PC-9 (cell line): ENCODE measurements around the gene DISP3. TPM values are rescaled to one million over a fixed set of nuclear protein-coding genes. Genes with fewer than 3 reads are reported as not detected.

Source experiments
- BruUV-seq: library from RNA; stranded (reverse); fragments of 400-500 nt; replicated peaks from 2 replicates; lab custom pipeline; 2021; lab: Mats Ljungman, UMichigan
- CTCF ChIA-PET: fragments of 300-600 bp; sonication (Branson Sonifier 250); formaldehyde crosslinking; loops from one replicate; lab custom pipeline; 2022; ENCODE audit warnings: antibody characterized with exemption; lab: Charles Lee
- POLR2A ChIA-PET: fragments of 300-600 bp; sonication (Branson Sonifier 250); formaldehyde crosslinking; loops from one replicate; lab custom pipeline; 2022; ENCODE audit warnings: antibody characterized with exemption; ENCODE audit not compliant: unreplicated experiment; lab: Charles Lee
- DNase-seq, 2 experiments: peaks; one replicate each; pipeline versions ENCODE4 v3.0.0 to v3.0.0-alpha.2; 2015 to 2022; ENCODE audit warnings: mixed read lengths in 1 of 2
- H2AFZ ChIP-seq: fragments of 200-600 bp; sonication (generic); 2 replicates; pipeline ENCODE4 v1.8.1; 2017; ENCODE audit warnings: antibody characterized with exemption
- H3F3A ChIP-seq: fragments of 200-600 bp; sonication (generic); 2 replicates; pipeline ENCODE4 v1.8.1; 2017; ENCODE audit warnings: antibody characterized with exemption, mild to moderate bottlenecking, low read depth; ENCODE audit not compliant: insufficient read depth
- H3K27ac ChIP-seq: fragments of 200-600 bp; sonication (generic); 2 replicates; pipeline ENCODE4 v1.6.1; 2016; ENCODE audit warnings: mixed run types
- H3K27me3 ChIP-seq: fragments of 200-600 bp; sonication (generic); 2 replicates; pipeline ENCODE4 v1.6.1; 2016; ENCODE audit warnings: low read depth, mixed run types; ENCODE audit not compliant: insufficient read depth
- H3K36me3 ChIP-seq: fragments of 200-600 bp; sonication (generic); 2 replicates; pipeline ENCODE4 v1.6.1; 2016; ENCODE audit warnings: low read depth, mixed run types
- H3K4me1 ChIP-seq: fragments of 200-600 bp; sonication (generic); replicated peaks from 2 replicates; pipeline ENCODE4 v1.6.1; 2016; ENCODE audit warnings: mixed run types; ENCODE audit not compliant: insufficient read depth
- H3K4me2 ChIP-seq: fragments of 200-600 bp; sonication (generic); 2 replicates; pipeline ENCODE4 v1.6.1; 2017; ENCODE audit warnings: mixed run types
- H3K4me3 ChIP-seq: fragments of 200-600 bp; sonication (generic); 2 replicates; pipeline ENCODE4 v1.6.1; 2016; ENCODE audit warnings: mixed run types
- H3K79me2 ChIP-seq: fragments of 200-600 bp; sonication (generic); 2 replicates; pipeline ENCODE4 v1.6.1; 2017; ENCODE audit warnings: low read depth, mixed run types
- H3K9me2 ChIP-seq: fragments of 200-600 bp; sonication (generic); 2 replicates; pipeline ENCODE4 v1.8.1; 2017; ENCODE audit warnings: mild to moderate bottlenecking; ENCODE audit not compliant: insufficient read depth
- H3K9me3 ChIP-seq: fragments of 200-600 bp; sonication (generic); 2 replicates; pipeline ENCODE4 v1.8.1; 2016; ENCODE audit warnings: low read depth; ENCODE audit not compliant: insufficient read depth
- H4K20me1 ChIP-seq: fragments of 200-600 bp; sonication (generic); 2 replicates; pipeline ENCODE4 v1.8.1; 2017; ENCODE audit not compliant: insufficient read depth
- EZH2 ChIP-seq: fragments of 200-600 bp; sonication (generic); IDR thresholded peaks from 2 replicates; pipeline ENCODE4 v1.8.0; 2017; ENCODE audit warnings: antibody characterized with exemption, low read depth
- intact Hi-C: fragments of 100-400 bp; cut with micrococcal nuclease; formaldehyde crosslinking; loops from one replicate; pipeline ENCODE4 v1.10.0; 2022; ENCODE audit not compliant: unreplicated experiment
- total RNA-seq: library from RNA; stranded (reverse); gene quantifications from 2 replicates; pipeline ENCODE4 v1.2.3, GENCODE V29; 2021
- TF ChIP-seq, protein P1 (sequence below): fragments of 200-600 bp; sonication (generic); conservative IDR thresholded peaks from 2 replicates; pipeline ENCODE4 v1.6.1; 2017; ENCODE audit warnings: mixed run types, antibody characterized with exemption, mild to moderate bottlenecking, moderate library complexity

DISP3 gene
- total RNA-seq, 1 experiment from 2014 or later, result not detected

DNA sequence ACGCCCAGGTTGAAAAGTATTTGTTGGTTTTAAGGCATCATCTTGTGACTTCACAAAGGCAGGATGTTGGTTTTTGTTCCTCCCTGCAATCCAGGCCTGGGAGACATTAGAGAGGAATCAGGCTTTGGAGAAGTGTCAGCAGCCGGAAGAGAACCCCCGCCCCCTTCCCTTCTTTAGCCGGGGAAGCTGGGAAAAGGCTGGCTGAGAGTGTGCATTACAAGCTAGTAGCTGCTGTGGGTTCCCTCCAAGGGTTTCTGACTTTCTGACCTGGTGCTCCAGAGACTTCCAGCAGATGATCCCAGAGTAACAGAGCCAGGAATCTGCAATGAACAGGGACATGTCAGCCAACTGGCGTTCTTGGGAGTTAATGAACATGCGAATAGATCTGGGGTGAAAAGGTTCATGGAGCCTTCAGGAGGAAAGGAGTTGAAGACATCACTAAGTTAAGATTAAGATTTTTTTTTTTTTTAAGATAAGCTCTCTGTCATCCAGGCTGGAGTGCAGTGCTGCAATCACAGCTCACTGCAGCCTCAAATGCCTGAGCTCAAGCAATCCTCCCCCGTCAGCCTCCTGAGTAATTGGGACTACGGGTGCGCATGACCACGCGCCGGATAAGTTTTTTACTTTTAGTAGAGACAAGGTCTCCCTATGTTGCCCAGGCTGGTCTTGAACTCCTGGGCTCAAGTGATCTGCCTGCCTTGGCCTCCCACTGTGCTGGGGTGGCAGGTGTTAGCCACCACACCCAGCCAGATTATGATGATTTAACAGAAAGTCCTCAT lies 7.5 kb downstream of the DISP3 start:
- Histone ChIP-seq H3K27ac (no peak overlapping the region), H2AFZ (no peak overlapping the region), H3K36me3 (no peaks in the 10 kb centered on the region), H4K20me1 (no peaks in the 10 kb centered on the region), H3K4me2 (no peak overlapping the region), H3K9me3 (no peaks in the 10 kb centered on the region), H3K27me3 (peaks cover 86% of the 10 kb centered on the region), H3F3A (no peaks in the 10 kb centered on the region), H3K9me2 (no peaks in the 10 kb centered on the region), H3K4me1 (no peaks in the 10 kb centered on the region), H3K4me3 (no peak overlapping the region), H3K79me2 (no peaks in the 10 kb centered on the region)
- ChIA-PET POLR2A (no interaction called here), CTCF (no interaction called here)
- intact Hi-C loops, result no loop called here
- no TSS peak for BruUV-seq
- no peak for DNase-seq
- TF ChIP-seq, protein P1, sequence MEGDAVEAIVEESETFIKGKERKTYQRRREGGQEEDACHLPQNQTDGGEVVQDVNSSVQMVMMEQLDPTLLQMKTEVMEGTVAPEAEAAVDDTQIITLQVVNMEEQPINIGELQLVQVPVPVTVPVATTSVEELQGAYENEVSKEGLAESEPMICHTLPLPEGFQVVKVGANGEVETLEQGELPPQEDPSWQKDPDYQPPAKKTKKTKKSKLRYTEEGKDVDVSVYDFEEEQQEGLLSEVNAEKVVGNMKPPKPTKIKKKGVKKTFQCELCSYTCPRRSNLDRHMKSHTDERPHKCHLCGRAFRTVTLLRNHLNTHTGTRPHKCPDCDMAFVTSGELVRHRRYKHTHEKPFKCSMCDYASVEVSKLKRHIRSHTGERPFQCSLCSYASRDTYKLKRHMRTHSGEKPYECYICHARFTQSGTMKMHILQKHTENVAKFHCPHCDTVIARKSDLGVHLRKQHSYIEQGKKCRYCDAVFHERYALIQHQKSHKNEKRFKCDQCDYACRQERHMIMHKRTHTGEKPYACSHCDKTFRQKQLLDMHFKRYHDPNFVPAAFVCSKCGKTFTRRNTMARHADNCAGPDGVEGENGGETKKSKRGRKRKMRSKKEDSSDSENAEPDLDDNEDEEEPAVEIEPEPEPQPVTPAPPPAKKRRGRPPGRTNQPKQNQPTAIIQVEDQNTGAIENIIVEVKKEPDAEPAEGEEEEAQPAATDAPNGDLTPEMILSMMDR, result no peak
- TF ChIP-seq EZH2, result no peak

DNA sequence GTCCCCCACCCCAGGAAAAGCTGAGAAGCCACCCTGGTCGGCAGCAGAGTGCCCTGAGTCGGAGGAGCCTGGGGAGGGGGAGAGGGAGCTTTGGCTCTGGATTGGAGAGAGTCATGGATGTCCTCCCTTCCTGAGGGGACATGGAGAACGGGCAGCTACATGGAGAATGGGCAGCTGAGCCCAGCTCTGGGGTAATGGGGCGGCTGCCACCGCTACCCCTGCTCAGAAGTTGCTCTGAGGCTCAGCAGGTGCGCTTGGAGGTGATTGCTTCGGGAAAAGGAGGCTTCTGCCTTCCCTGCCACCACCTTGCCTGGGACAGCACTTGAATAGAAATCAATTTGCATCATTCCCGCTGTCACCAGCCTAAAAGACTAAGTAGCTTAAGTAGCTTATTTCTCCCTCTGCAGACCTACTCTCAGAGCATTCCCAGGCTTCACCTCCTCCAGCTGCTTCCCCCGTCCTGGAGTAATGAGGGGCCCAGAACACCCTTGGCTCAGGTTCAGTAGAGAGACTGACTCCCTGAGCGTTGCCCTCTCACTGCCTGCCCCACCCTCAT lies 8.3 kb downstream of the DISP3 start:
- H3K27ac ChIP-seq, result no peak overlapping the region
- DNase-seq, result no peak
- peaks cover 80% of the 10 kb centered on the region for H3K27me3 ChIP-seq
- no peak overlapping the region for H2AFZ ChIP-seq
- H3K4me3 ChIP-seq, result no peak overlapping the region
- ChIA-PET CTCF (no interaction called here), POLR2A (no interaction called here)
- BruUV-seq, result no TSS peak
- H4K20me1 ChIP-seq, result no peaks in the 10 kb centered on the region
- no peak overlapping the region for H3K4me2 ChIP-seq
- no peaks in the 10 kb centered on the region for H3K36me3 ChIP-seq
- H3K9me2 ChIP-seq, result no peaks in the 10 kb centered on the region
- TF ChIP-seq EZH2, result no peak
- TF ChIP-seq, protein P1, result no peak
- H3K9me3 ChIP-seq, result no peaks in the 10 kb centered on the region
- intact Hi-C loops, result no loop called here
- no peaks in the 10 kb centered on the region for H3F3A ChIP-seq
- no peaks in the 10 kb centered on the region for H3K4me1 ChIP-seq
- no peaks in the 10 kb centered on the region for H3K79me2 ChIP-seq

DNA sequence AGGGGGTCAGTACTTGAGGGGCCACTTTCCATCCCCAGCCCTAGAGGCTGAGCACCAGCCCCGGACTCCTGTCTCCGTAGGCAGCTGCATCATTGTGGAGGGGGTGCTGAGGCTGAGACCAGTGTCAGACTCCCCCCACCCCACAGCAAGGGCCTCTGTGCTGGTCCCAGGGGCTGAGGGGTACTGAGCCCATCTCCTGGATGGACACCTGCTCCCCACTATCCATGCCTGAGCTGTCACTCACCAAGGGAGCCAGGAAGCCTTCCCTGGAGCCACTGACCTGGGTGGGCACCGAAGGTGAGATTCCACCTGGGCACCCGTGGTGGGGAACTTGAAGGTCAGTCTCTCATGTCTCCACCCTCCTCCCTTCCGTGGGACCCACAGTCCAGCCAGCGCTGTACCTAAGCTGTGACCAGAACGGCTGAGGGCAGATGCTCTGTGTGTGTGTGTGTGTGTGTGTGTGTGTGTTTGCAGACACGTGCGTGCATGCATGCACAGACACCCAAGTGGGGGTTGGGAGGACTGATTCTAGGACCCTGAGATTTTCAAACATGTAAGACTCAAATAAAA lies 9.3 kb downstream of the DISP3 start:
- no peak overlapping the region for H3K4me2 ChIP-seq
- no peaks in the 10 kb centered on the region for H3K36me3 ChIP-seq
- no TSS peak for BruUV-seq
- ChIA-PET CTCF (no interaction called here), POLR2A (no interaction called here)
- no peak for TF ChIP-seq EZH2
- TF ChIP-seq, protein P1, result no peak
- H3F3A ChIP-seq, result no peaks in the 10 kb centered on the region
- no peaks in the 10 kb centered on the region for H4K20me1 ChIP-seq
- H2AFZ ChIP-seq, result no peak overlapping the region
- no peaks in the 10 kb centered on the region for H3K79me2 ChIP-seq
- intact Hi-C loops, result no loop called here
- DNase-seq, result no peak
- no peaks in the 10 kb centered on the region for H3K9me3 ChIP-seq
- peaks cover 75% of the 10 kb centered on the region for H3K27me3 ChIP-seq
- no peaks in the 10 kb centered on the region for H3K4me1 ChIP-seq
- no peak overlapping the region for H3K4me3 ChIP-seq
- H3K27ac ChIP-seq, result no peak overlapping the region
- H3K9me2 ChIP-seq, result no peaks in the 10 kb centered on the region
